RKO (cell line): ENCODE results near the gene ARHGAP26.
A peak's percentile ranks its signal among the peaks of the same experiment; 100 is the strongest.
"Not testable (repeated sequence)": the region's sequence is repeated elsewhere in the genome, so short reads cannot be mapped to it uniquely, and the experiment has no call there.

Experiments
- DNase-seq: peaks from one replicate; pipeline ENCODE4 v3.0.0-alpha.2; 2016; ENCODE audit warnings: low spot score

The ARHGAP26 gene

GRCh38 chr5:142934051-142934762, 164.0 kb downstream of the ARHGAP26 start:
- no peak for DNase-seq

GRCh38 chr5:142935014-142935413, 164.8 kb downstream of the ARHGAP26 start:
- no peak for DNase-seq

- no peak for DNase-seq
Measured at GRCh38 chr5:142937374-142937773, 167.2 kb downstream of the ARHGAP26 start.

- DNase-seq = no peak
Measured at GRCh38 chr5:142938266-142938880, 168.2 kb downstream of the ARHGAP26 start.

- no peak for DNase-seq
Measured at GRCh38 chr5:142939006-142939405, 168.8 kb downstream of the ARHGAP26 start.

- DNase-seq = peak; percentile 15
Measured at GRCh38 chr5:142939884-142940283, 169.7 kb downstream of the ARHGAP26 start.

GRCh38 chr5:142941245-142941644, 171.1 kb downstream of the ARHGAP26 start:
- no peak for DNase-seq

GRCh38 chr5:142942901-142943300, 172.7 kb downstream of the ARHGAP26 start:
- no peak for DNase-seq

GRCh38 chr5:142944140-142944539, 174.0 kb downstream of the ARHGAP26 start:
- no peak for DNase-seq

- DNase-seq = no peak
Measured at GRCh38 chr5:142945321-142945720, 175.1 kb downstream of the ARHGAP26 start.

GRCh38 chr5:142945845-142946244, 175.7 kb downstream of the ARHGAP26 start:
- DNase-seq = no peak

- no peak for DNase-seq
Measured at GRCh38 chr5:142946547-142947426, 176.6 kb downstream of the ARHGAP26 start.

GRCh38 chr5:142947427-142947709, 177.2 kb downstream of the ARHGAP26 start:
- no peak for DNase-seq

GRCh38 chr5:142952229-142952628, 182.1 kb downstream of the ARHGAP26 start:
- DNase-seq = no peak

GRCh38 chr5:142952871-142953270, 182.7 kb downstream of the ARHGAP26 start:
- not testable (repeated sequence) for DNase-seq

GRCh38 chr5:142954455-142954854, 184.3 kb downstream of the ARHGAP26 start:
- DNase-seq = no peak

- DNase-seq = no peak
Measured at GRCh38 chr5:142955628-142956027, 185.5 kb downstream of the ARHGAP26 start.

- no peak for DNase-seq
Measured at GRCh38 chr5:142957528-142957927, 187.4 kb downstream of the ARHGAP26 start.

- no peak for DNase-seq
Measured at GRCh38 chr5:142958944-142959682, 188.9 kb downstream of the ARHGAP26 start.

- peak; percentile 85 for DNase-seq
Measured at GRCh38 chr5:142959683-142960657, 189.8 kb downstream of the ARHGAP26 start.
